Measurements from ENCODE around the gene APLF. TPM values are rescaled to one million over a fixed set of nuclear protein-coding genes. Genes with fewer than 3 reads are reported as not detected.

The APLF gene
- polyA plus RNA-seq, 1 experiment: 3.6 TPM

DNA sequence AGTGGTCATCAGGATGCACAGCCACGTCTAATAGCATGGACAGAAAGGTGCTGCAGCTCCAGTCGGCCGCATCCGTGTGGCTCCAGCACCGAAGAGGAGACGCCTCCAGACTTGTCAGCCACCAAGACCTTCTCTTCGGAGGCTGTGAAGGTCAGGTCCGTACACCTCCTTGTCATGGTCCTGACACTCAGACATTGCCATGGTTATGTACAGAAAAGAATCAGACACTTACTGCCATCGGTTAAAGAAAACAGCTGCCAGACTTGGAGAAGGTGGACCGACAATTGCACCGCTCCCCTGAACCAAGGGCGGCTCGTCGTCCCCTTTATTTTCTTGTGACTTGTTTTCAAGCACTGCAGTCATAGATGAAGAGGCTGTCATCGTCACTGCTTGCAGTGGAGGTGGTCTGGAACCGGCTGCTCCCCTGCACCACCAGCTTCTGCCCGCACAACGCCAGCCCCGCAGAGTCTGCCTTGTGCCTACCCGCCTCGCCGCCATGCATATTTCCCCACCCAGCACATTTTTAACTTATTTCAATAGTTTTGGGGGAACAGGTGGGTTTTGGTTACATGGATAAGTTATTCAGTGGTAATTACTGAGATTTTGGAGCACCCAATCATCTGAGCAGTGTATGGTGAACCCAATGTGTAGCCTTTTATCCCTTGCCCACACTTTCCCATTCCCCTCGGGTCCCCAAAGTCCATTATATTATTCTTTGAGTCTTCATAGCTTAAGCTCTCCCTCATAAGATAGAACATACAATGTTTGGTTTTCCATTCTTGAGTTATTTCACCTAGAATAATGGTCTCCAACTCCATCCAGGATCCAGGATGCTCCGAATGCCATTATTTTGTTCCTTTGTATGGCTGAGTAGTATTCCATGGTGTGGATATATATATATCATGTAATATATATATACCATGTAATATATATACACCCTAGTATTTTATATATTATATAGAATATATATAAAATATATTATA lies 18.4 kb upstream of the APLF start:
- CTCF ChIA-PET: no interaction called here
- Histone ChIP-seq H3K4me3 (ENCODE audit: low read depth, low read length) (no peak overlapping the region), H3K27ac (ENCODE audit: low read depth, low read length) (no peak overlapping the region), H3K9me3 (ENCODE audit: control insufficient read depth, insufficient read depth, low read length) (peaks cover 8% of the 10 kb centered on the region; the same call in 1 of the 2 replicates), H3K27me3 (ENCODE audit: control insufficient read depth, insufficient read depth, low read length) (peaks cover 10% of the 10 kb centered on the region)
- TF ChIP-seq, protein P1, sequence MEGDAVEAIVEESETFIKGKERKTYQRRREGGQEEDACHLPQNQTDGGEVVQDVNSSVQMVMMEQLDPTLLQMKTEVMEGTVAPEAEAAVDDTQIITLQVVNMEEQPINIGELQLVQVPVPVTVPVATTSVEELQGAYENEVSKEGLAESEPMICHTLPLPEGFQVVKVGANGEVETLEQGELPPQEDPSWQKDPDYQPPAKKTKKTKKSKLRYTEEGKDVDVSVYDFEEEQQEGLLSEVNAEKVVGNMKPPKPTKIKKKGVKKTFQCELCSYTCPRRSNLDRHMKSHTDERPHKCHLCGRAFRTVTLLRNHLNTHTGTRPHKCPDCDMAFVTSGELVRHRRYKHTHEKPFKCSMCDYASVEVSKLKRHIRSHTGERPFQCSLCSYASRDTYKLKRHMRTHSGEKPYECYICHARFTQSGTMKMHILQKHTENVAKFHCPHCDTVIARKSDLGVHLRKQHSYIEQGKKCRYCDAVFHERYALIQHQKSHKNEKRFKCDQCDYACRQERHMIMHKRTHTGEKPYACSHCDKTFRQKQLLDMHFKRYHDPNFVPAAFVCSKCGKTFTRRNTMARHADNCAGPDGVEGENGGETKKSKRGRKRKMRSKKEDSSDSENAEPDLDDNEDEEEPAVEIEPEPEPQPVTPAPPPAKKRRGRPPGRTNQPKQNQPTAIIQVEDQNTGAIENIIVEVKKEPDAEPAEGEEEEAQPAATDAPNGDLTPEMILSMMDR (IDR thresholded peaks at IDR 0.05; ENCODE audit: low read depth, low read length): no peak
- POLR2A ChIA-PET: interaction anchor here (0.6 kb wide), 1 partner anchor 17 kb away, joined by 3 read pairs; no protein-coding TSS in a partner anchor
- DNase-seq (ENCODE audit: low read depth, low spot score): no peak

DNA sequence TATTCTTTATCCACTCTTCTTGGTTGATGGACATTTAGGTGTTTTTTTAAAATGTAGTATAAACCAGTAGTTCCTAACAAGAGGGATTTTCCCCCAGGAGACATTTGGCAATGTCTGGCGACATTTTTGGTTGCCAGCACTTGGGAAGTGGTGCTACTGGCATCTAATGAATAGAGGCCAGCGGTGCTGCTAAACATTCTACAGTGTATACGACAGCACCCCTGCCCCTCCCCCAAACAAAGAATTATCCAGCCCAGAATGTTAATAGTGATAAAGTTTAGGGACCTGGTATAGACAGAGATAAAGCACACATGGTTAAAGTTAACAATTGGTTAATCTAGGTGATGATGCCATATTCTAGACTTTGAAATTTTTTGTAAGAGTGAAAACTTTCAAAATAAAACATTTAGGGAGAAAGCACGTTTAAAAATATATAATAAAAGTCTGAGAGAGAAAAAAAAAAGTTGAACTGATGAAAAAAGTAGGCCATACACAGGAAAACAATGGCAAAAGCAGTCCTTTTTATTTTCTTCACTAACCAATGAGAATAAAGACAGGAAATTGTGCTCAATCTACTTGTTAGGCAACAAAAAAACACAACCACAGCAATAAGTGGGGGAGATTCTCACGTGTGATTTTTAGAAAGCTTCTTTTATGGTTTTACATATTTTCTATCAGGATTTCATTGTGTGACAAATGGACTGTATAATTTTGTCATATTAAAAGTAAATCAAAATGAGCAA lies 15.1 kb upstream of the APLF start:
- no peak overlapping the region for H3K4me3 ChIP-seq (ENCODE audit: low read depth, low read length)
- ChIA-PET POLR2A (no interaction called here), CTCF (interaction anchor here (1.3 to 2.0 kb wide), 3 partner anchors 10 to 12 kb away, joined by 3 to 15 read pairs (median 6); no protein-coding TSS in a partner anchor)
- H3K9me3 ChIP-seq (ENCODE audit: control insufficient read depth, insufficient read depth, low read length): peaks cover 8% of the 10 kb centered on the region; the same call in 1 of the 2 replicates
- no peak for DNase-seq (ENCODE audit: low read depth, low spot score)
- H3K27me3 ChIP-seq (ENCODE audit: control insufficient read depth, insufficient read depth, low read length): peaks cover 6% of the 10 kb centered on the region
- no peak overlapping the region for H3K27ac ChIP-seq (ENCODE audit: low read depth, low read length)
- TF ChIP-seq, protein P1 (IDR thresholded peaks at IDR 0.05; ENCODE audit: low read depth, low read length): no peak

DNA sequence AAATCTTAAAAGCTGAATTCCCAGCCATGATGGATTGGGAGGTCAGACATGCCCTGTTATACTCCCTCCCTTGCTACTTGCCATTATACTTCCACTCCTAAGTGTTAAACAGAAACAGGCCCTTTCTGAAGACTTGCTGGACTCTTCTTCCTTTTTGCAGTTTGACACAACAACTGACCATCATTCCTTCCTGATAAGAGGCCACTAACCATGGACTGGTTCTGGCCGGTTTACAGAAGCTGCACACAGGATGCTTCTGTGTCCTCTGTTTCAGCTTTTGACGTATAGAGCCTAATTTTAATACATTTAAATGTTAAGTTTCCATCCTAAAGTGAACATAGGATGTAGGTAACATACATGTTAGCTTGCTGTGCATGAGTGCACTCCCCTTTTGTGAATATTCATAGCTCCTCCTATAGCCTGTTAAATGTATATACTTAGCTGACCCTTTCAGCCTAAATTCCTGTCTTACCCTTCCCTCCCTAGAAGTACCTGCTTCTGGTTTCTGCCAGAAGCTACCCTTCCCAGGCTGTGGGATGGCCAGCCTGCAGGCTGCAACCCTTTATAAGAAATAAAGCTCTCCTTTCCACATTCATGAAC lies 13.5 kb upstream of the APLF start:
- Histone ChIP-seq H3K4me3 (ENCODE audit: low read depth, low read length) (no peak overlapping the region), H3K27me3 (ENCODE audit: control insufficient read depth, insufficient read depth, low read length) (no peaks in the 10 kb centered on the region), H3K9me3 (ENCODE audit: control insufficient read depth, insufficient read depth, low read length) (no peaks in the 10 kb centered on the region), H3K27ac (ENCODE audit: low read depth, low read length) (peak overlapping the region; percentile 11)
- TF ChIP-seq, protein P1 (IDR thresholded peaks at IDR 0.05; ENCODE audit: low read depth, low read length): no peak
- no peak for DNase-seq (ENCODE audit: low read depth, low spot score)
- POLR2A ChIA-PET: no interaction called here
- CTCF ChIA-PET: interaction anchor here (0.6 to 2.0 kb wide), 4 partner anchors 8 to 13 kb away, joined by 3 to 15 read pairs (median 4); no protein-coding TSS in a partner anchor

GRCh38 chr2:68454719-68455118 lies 12.7 kb upstream of the APLF start:
- H3K27me3 ChIP-seq (ENCODE audit: control insufficient read depth, insufficient read depth, low read length): no peaks in the 10 kb centered on the region
- TF ChIP-seq, protein P1 (IDR thresholded peaks at IDR 0.05; ENCODE audit: low read depth, low read length): no peak
- no peak overlapping the region for H3K27ac ChIP-seq (ENCODE audit: low read depth, low read length)
- CTCF ChIA-PET: interaction anchor here (0.7 to 2.0 kb wide), 2 partner anchors 9 to 13 kb away, joined by 3 to 15 read pairs; no protein-coding TSS in a partner anchor
- H3K9me3 ChIP-seq (ENCODE audit: control insufficient read depth, insufficient read depth, low read length): no peaks in the 10 kb centered on the region
- no peak for DNase-seq (ENCODE audit: low read depth, low spot score)
- H3K4me3 ChIP-seq (ENCODE audit: low read depth, low read length): no peak overlapping the region
- POLR2A ChIA-PET: no interaction called here
